ENCODE results near the gene COG1.

COG1 gene

DNA sequence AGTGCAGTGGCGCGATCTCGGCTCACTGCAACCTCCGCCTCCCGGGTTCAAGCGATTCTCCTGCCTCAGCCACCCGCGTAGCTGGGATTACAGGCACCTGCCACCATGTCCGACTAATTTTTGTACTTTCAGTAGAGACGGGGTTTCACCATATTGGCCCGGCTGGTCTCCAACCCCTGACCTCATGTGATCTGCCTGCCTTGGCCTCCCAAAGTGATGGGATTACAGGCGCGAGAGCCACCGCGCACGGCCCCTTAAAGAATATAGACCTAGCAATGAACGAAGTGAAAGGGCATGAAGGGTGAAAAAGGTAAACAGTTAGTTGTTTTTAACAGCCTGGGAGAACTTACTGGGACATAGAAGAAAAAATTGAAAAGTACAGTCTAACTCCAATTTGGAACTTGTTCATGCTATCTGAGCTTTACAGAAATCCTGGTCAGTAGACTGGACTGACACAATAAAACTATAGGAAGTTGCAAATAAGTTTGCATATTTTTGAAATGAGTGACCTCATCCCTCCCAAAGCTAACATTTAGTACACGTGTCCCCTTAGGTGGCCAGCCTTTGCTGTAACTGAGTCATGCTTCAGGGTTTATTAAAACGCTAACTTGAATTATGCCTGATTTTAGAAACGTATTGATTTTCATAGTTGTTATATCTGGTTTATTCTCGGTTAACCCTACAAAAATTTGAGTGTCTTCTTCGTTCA lies 1.8 kb downstream of the COG1 start:
- DNase-seq (ENCODE audit: extremely low read depth, low read depth) = no peak
- TF ChIP-seq, protein P1, sequence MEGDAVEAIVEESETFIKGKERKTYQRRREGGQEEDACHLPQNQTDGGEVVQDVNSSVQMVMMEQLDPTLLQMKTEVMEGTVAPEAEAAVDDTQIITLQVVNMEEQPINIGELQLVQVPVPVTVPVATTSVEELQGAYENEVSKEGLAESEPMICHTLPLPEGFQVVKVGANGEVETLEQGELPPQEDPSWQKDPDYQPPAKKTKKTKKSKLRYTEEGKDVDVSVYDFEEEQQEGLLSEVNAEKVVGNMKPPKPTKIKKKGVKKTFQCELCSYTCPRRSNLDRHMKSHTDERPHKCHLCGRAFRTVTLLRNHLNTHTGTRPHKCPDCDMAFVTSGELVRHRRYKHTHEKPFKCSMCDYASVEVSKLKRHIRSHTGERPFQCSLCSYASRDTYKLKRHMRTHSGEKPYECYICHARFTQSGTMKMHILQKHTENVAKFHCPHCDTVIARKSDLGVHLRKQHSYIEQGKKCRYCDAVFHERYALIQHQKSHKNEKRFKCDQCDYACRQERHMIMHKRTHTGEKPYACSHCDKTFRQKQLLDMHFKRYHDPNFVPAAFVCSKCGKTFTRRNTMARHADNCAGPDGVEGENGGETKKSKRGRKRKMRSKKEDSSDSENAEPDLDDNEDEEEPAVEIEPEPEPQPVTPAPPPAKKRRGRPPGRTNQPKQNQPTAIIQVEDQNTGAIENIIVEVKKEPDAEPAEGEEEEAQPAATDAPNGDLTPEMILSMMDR (IDR thresholded peaks at IDR 0.05; ENCODE audit: low read depth, low read length, missing control alignments) = no peak
- H3K4me3 ChIP-seq (replicated peaks; ENCODE audit: low read depth, low read length) = no peak overlapping the region

DNA sequence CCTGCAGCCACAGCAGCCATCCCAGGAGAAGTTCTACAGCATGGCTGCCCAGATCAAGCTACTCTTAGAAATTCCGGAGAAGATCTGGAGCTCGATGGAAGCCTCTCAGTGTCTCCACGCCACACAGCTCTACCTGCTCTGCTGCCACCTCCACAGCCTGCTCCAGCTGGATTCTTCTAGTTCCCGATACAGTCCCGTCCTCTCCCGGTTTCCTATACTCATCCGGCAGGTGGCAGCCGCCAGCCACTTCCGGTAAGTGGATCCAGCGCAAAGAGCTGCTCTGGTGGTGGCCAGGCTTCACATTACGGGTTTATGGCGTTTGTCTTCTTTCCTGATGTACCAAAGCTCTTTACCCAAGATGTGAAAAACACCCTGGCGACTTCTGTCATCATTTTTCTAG lies 3.6 kb downstream of the COG1 start:
- DNase-seq (ENCODE audit: extremely low read depth, low read depth) = no peak
- TF ChIP-seq, protein P1 (IDR thresholded peaks at IDR 0.05; ENCODE audit: low read depth, low read length, missing control alignments) = no peak
- no peak overlapping the region for H3K4me3 ChIP-seq (replicated peaks; ENCODE audit: low read depth, low read length)

DNA sequence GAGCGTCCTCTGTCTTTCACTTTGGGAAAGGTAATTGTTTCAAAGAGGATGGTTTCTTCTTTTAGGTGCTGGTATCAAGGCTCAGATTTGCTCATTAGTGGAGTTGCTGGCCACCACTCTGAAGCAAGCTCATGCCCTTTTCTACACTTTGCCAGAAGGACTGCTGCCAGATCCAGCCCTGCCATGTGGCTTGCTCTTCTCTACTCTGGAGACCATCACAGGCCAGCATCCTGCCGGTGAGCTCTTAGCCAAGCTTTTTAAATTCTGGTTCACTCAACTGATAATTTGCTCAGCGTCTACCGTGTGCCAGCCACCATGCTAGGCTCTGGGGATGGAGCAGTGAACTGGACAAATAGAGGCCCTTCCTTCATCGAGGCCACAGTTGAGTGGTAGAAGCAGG lies 4.3 kb downstream of the COG1 start:
- DNase-seq (ENCODE audit: extremely low read depth, low read depth) = no peak
- no peak overlapping the region for H3K4me3 ChIP-seq (replicated peaks; ENCODE audit: low read depth, low read length)
- TF ChIP-seq, protein P1 (IDR thresholded peaks at IDR 0.05; ENCODE audit: low read depth, low read length, missing control alignments) = no peak

DNA sequence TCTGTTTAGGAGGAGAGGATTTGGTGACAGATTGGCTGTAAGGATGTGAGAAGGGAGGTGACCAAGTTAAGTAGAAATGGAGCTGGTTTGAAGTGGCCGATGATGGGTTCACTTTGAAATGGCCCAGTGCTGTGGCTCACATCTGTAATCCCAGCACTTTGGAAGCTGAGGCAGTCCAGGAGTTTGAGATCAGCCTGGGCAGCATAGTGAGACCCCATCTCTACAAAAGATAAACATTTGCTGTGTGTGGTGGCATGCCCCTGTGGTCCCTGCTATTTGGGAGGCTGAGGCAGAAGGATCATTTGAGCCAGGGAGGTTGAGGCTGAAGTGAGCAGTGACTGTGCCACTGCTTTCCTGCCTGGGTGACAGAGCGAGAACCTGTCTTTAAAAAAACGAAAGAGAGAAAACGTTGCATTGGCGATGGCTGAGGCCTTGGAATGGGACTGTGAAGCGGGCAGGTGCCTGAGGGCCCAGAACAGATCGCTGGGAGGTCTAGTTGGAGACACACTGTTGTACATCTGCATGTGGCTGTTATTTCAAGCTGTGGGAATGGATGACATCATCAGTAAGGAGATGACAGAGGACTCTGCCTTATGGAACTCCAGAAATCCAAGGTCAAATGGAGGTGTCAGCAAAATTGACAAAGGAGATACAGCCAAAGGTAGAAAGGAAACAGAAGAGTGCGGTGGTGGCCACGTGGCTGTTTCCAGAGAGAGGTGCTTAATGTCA lies 5.5 kb downstream of the COG1 start:
- TF ChIP-seq, protein P1 (IDR thresholded peaks at IDR 0.05; ENCODE audit: low read depth, low read length, missing control alignments) = no peak
- no peak overlapping the region for H3K4me3 ChIP-seq (replicated peaks; ENCODE audit: low read depth, low read length)
- no peak for DNase-seq (ENCODE audit: extremely low read depth, low read depth)

DNA sequence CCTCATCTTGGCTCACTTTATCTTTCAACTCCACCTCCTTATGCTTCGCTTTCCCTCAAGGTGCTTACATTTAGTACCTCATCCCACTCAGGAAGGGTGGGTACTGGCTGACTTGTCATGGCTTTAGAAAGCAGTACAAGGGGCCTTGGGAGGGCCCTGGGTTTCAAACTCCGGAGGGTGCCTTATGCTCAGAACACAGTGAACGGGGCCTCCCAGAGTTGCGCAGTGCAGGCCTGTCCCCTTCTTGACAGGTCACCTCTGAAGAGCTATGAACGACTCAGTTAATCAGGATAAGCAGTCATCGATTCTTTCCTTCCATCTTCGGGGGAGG lies 6.0 kb downstream of the COG1 start:
- DNase-seq (ENCODE audit: extremely low read depth, low read depth) = no peak
- H3K4me3 ChIP-seq (replicated peaks; ENCODE audit: low read depth, low read length) = no peak overlapping the region
- TF ChIP-seq, protein P1 (IDR thresholded peaks at IDR 0.05; ENCODE audit: low read depth, low read length, missing control alignments) = no peak

DNA sequence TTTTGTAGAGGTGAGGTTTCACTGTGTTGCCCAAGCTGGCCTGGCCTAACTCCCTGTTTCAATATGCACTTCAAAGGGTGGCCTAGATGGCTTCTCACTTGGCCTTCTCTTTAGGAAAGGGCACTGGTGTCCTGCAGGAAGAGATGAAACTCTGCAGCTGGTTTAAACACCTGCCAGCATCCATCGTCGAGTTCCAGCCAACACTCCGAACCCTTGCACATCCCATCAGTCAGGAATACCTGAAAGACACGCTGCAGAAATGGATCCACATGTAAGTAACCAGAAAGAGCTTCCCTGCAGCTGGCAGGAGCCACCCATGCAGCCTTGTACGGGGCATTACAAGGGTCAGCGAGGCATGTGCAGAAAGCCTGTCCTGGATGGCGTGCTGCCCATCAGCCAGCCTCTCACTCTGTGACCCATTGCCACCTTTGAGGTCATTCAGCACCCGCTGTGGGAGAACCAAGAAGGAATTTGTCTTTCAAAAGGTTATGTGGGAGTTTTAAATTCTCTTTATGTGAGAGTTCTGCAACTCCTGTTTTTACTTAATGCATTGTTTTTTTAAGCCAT lies 7.0 kb downstream of the COG1 start:
- no peak overlapping the region for H3K4me3 ChIP-seq (replicated peaks; ENCODE audit: low read depth, low read length)
- no peak for DNase-seq (ENCODE audit: extremely low read depth, low read depth)
- TF ChIP-seq, protein P1 (IDR thresholded peaks at IDR 0.05; ENCODE audit: low read depth, low read length, missing control alignments) = no peak

All from HFF-Myc (cell line).